K562 (cell line): ENCODE results near the gene CYTH1. TPM values are rescaled to one million over a fixed set of nuclear protein-coding genes. Genes with fewer than 3 reads are reported as not detected.

ENCODE experiments used
- ATAC-seq: fragments of 200-7000 bp; cut with Tn5 transposase; 3 replicates; pipeline ENCODE4 v1.9.1; 2020; ENCODE audit warnings: moderate library complexity
- BruUV-seq: library from RNA; stranded (reverse); fragments of 400-500 nt; replicated peaks from 2 replicates; lab custom pipeline; 2021; lab: Mats Ljungman, UMichigan
- CTCF ChIA-PET: fragments of 300-600 bp; formaldehyde crosslinking; extraction: SDS; loops from one replicate; lab custom pipeline; 2021; ENCODE audit warnings: low intra/inter-chr PET ratio; lab: Yijun Ruan, JAX
- POLR2A ChIA-PET: fragments of 300-600, 350-650 bp; sonication (Branson Sonifier 250); formaldehyde crosslinking; extraction: SDS; loops from one replicate; lab custom pipeline; 2021; ENCODE audit warnings: antibody characterized with exemption, inconsistent platforms; lab: Yijun Ruan, JAX
- DNase-seq, 4 experiments: peaks; one replicate each; pipeline versions ENCODE4 v3.0.0 to v3.0.0-alpha.2; 2011 to 2018; ENCODE audit warnings: low spot score in 3 of 4, mixed read lengths in 3 of 4; ENCODE audit errors: extremely low read depth in 1 of 4
- FAIRE-seq: peaks from 2 replicates; lab custom pipeline; 2011; peaks lifted over from hg19 to GRCh38; lab: Jason Lieb, UNC
- H2AFZ ChIP-seq: 2 replicates; pipeline ENCODE4 v1.6.0; 2011; ENCODE audit warnings: low read depth, low read length, control low read depth, inconsistent platforms
- H3K27ac ChIP-seq: fragments of 200-600 bp; 3 replicates; pipeline ENCODE4 v1.8.0; 2011; ENCODE audit warnings: low read depth, mild to moderate bottlenecking, control low read depth, inconsistent platforms, low read length, moderate library complexity, mixed read lengths; ENCODE audit errors: extremely low read depth
- H3K27me3 ChIP-seq, 2 experiments: fragments of 300-600 bp in 1 of 2; 2 replicates in 1 of 2; 3 replicates in 1 of 2; pipeline versions ENCODE4 v1.6.0 to v1.8.0; 2011; ENCODE audit warnings: inconsistent platforms in 2 of 2, low read length in 2 of 2, mild to moderate bottlenecking in 1 of 2, mixed read lengths in 1 of 2, moderate library complexity in 1 of 2; ENCODE audit not compliant: control insufficient read depth in 2 of 2, insufficient read depth in 2 of 2
- H3K36me3 ChIP-seq: fragments of 300-600 bp; 3 replicates; pipeline ENCODE4 v1.8.0; 2011; ENCODE audit warnings: mild to moderate bottlenecking, low read length, inconsistent platforms; ENCODE audit not compliant: control insufficient read depth, insufficient read depth
- H3K4me1 ChIP-seq, 2 experiments: fragments of 200-600 bp in 1 of 2; replicated peaks in 1 of 2; 2 replicates in 1 of 2; 3 replicates in 1 of 2; pipeline versions ENCODE4 v1.5.1 to v1.8.0; 2011; ENCODE audit warnings: inconsistent platforms in 2 of 2, low read length in 2 of 2, mild to moderate bottlenecking in 1 of 2, mixed read lengths in 1 of 2, moderate library complexity in 1 of 2; ENCODE audit not compliant: control insufficient read depth in 2 of 2, insufficient read depth in 2 of 2
- H3K4me2 ChIP-seq: 2 replicates; pipeline ENCODE4 v1.6.1; 2011; ENCODE audit warnings: low read length, control low read depth, inconsistent platforms, mixed read lengths; ENCODE audit not compliant: insufficient read depth
- H3K4me3 ChIP-seq: fragments of 200-600 bp; sonication (generic), shearing (Covaris generic); 2 replicates; pipeline ENCODE4 v1.5.1; 2016; ENCODE audit warnings: control low read depth, inconsistent platforms
- H3K79me2 ChIP-seq: fragments of 200-600 bp; 3 replicates; pipeline ENCODE4 v1.8.0; 2011; ENCODE audit warnings: low read length, inconsistent platforms; ENCODE audit not compliant: control insufficient read depth, insufficient read depth
- H3K9ac ChIP-seq, 2 experiments: 2 replicates each; pipeline versions ENCODE4 v1.6.0 to v1.6.1; 2011; ENCODE audit warnings: low read depth in 2 of 2, low read length in 2 of 2, control low read depth in 1 of 2, inconsistent platforms in 1 of 2, mild to moderate bottlenecking in 1 of 2, mixed read lengths in 1 of 2; ENCODE audit not compliant: insufficient read depth in 1 of 2
- H3K9me1 ChIP-seq: one replicate; pipeline ENCODE4 v1.6.0; 2011; ENCODE audit warnings: inconsistent platforms, mild to moderate bottlenecking, low read length, moderate library complexity; ENCODE audit not compliant: control insufficient read depth, insufficient read depth
- H3K9me3 ChIP-seq: replicated peaks from 2 replicates; pipeline ENCODE4 v1.5.1; 2011; ENCODE audit warnings: low read depth, low read length, inconsistent platforms; ENCODE audit not compliant: control insufficient read depth, insufficient read depth
- H4K20me1 ChIP-seq: replicated peaks from 2 replicates; pipeline ENCODE4 v1.6.1; 2011; ENCODE audit warnings: low read length, inconsistent platforms, mixed read lengths; ENCODE audit not compliant: control insufficient read depth, insufficient read depth
- BCOR ChIP-seq: fragments of 450-650 bp; IDR thresholded peaks from 2 replicates; pipeline ENCODE4 v1.6.1; 2016
- DMBX1 ChIP-seq: fragments of 250-450 bp; sonication (Bioruptor Pico); IDR thresholded peaks from 2 replicates; pipeline ENCODE4 v1.8.0; 2022; ENCODE audit warnings: inconsistent platforms, mild to moderate bottlenecking, moderate library complexity, borderline replicate concordance
- ESRRB ChIP-seq: fragments of 250-450 bp; sonication (Bioruptor Pico); IDR thresholded peaks from 2 replicates; pipeline ENCODE4 v1.5.0; 2020; ENCODE audit warnings: mild to moderate bottlenecking, moderate library complexity, borderline replicate concordance
- HIVEP1 ChIP-seq: fragments of 250-450 bp; sonication (Bioruptor Pico); IDR thresholded peaks from 2 replicates; pipeline ENCODE4 v1.4.0; 2020; ENCODE audit warnings: mild to moderate bottlenecking
- HLTF ChIP-seq: fragments of 450-650 bp; IDR thresholded peaks from 2 replicates; pipeline ENCODE4 v1.6.1; 2016
- ZBTB12 ChIP-seq: fragments of 250-450 bp; sonication (Bioruptor Pico); IDR thresholded peaks from 2 replicates; pipeline ENCODE4 v1.4.0; 2020
- ZFPM2 ChIP-seq: fragments of 250-450 bp; sonication (Bioruptor Pico); IDR thresholded peaks from 2 replicates; pipeline ENCODE4 v1.5.1; 2022; ENCODE audit warnings: mild to moderate bottlenecking
- ZNF174 ChIP-seq: fragments of 250-450 bp; sonication (Bioruptor Pico); IDR thresholded peaks from 2 replicates; pipeline ENCODE4 v1.4.0; 2020; ENCODE audit warnings: mild to moderate bottlenecking
- ZNF696 ChIP-seq: fragments of 250-450 bp; sonication (Bioruptor Pico); conservative IDR thresholded peaks from 2 replicates; pipeline ENCODE4 v1.4.0; 2020; ENCODE audit warnings: mild to moderate bottlenecking, moderate library complexity
- WGBS: fragments of 100-300 bp; shearing (Covaris generic); methylation state at CpG from one replicate; pipeline ENCODE4 v1.1.6; 2016; ENCODE audit warnings: low coverage, mixed read lengths; ENCODE audit not compliant: insufficient coverage; ENCODE audit errors: missing lambda C conversion rate; 5-methylcytosine and 5-hydroxymethylcytosine counted together
- in situ Hi-C: fragments of 300-500 bp; cut with MboI; formaldehyde crosslinking; loops from 4 replicates; pipeline ENCODE4 v1.15.0; 2018; ENCODE audit warnings: inconsistent platforms, mixed read lengths
- intact Hi-C: fragments of 100-400 bp; cut with micrococcal nuclease; formaldehyde crosslinking; loops from 2 replicates; pipeline ENCODE4 v1.14.2; 2022
- polyA plus RNA-seq, 8 experiments: library from polyadenylated mRNA; depleted of rRNA in 4 of 8; stranded (reverse) in 5 of 8; unstranded in 3 of 8; fragments of >200 nt; fragmentation: Nextera tagmentation in 2 of 8; fragmentation: Illumina TruSeq in 1 of 8; extraction: Ambion mirVana in 2 of 8; extraction: Trizol in 1 of 8; gene quantifications; 2 replicates each; pipeline versions ENCODE4 v1.2.1 to v1.2.3, GENCODE V29; 2011 to 2014; ENCODE audit warnings: inconsistent platforms in 1 of 8, missing spikeins in 1 of 8
- total RNA-seq, 7 experiments: library from RNA; depleted of rRNA in 6 of 7; stranded (reverse); fragments of >200 nt in 6 of 7; fragmentation: Illumina TruSeq in 2 of 7; extraction: Trizol in 2 of 7; gene quantifications; 2 replicates each; pipeline versions ENCODE4 v1.2.1 to v1.2.3, GENCODE V29; 2011 to 2021; ENCODE audit warnings: low replicate concordance in 1 of 7
- TF ChIP-seq, protein P1 (sequence below), 2 experiments: fragments of 450-650 bp in 1 of 2; sonication (generic) in 1 of 2; formaldehyde crosslinking in 1 of 2; IDR thresholded peaks; 2 replicates each; pipeline versions ENCODE4 v1.7.1 to v1.9.0; 2016 to 2022; ENCODE audit warnings: inconsistent platforms in 1 of 2, mild to moderate bottlenecking in 1 of 2, missing genetic modification reagents in 1 of 2
- TF ChIP-seq, protein P2 (sequence below): fragments of 450-650 bp; IDR thresholded peaks from 2 replicates; pipeline ENCODE4 v1.6.1; 2016; ENCODE audit warnings: mild to moderate bottlenecking

CYTH1 gene
- total and polyA plus RNA-seq, 9 of the 15 experiments (the other 6 are each of a cell fraction or from before 2014, with no cell fraction given) = 0.52 to 27.7 (median 16.8) TPM

- Histone ChIP-seq H3K4me2 (no peak overlapping the region), H3K9me3 (peaks cover 4% of the 10 kb centered on the region; the same call in 1 of the 2 replicates), H3K4me1 (no peaks in the 10 kb centered on the region), H3K27ac (no peak overlapping the region), H3K36me3 (no peaks in the 10 kb centered on the region), H2AFZ (no peak overlapping the region), H3K9me1 (no peaks in the 10 kb centered on the region), H4K20me1 (peaks cover 15% of the 10 kb centered on the region; the same call in 1 of the 2 replicates), H3K79me2 (no peaks in the 10 kb centered on the region), H3K27me3 (peaks cover 32 to 71% of the 10 kb centered on the region in 2 experiments), H3K9ac (no peak overlapping the region), H3K4me3 (no peak overlapping the region)
- ChIA-PET CTCF (no interaction called here), POLR2A (no interaction called here)
- no peak for ATAC-seq
- intact Hi-C loops = no loop called here
- 35% methylated on average over 12 of the region's 13 CpGs for WGBS
- no peak for FAIRE-seq
- DNase-seq = no peak
- in situ Hi-C loops = no loop called here
- BruUV-seq = no TSS peak
- TF ChIP-seq HIVEP1 (CRISPR knock-in tag) = no peak
- TF ChIP-seq DMBX1 = no peak
- TF ChIP-seq, protein P1, sequence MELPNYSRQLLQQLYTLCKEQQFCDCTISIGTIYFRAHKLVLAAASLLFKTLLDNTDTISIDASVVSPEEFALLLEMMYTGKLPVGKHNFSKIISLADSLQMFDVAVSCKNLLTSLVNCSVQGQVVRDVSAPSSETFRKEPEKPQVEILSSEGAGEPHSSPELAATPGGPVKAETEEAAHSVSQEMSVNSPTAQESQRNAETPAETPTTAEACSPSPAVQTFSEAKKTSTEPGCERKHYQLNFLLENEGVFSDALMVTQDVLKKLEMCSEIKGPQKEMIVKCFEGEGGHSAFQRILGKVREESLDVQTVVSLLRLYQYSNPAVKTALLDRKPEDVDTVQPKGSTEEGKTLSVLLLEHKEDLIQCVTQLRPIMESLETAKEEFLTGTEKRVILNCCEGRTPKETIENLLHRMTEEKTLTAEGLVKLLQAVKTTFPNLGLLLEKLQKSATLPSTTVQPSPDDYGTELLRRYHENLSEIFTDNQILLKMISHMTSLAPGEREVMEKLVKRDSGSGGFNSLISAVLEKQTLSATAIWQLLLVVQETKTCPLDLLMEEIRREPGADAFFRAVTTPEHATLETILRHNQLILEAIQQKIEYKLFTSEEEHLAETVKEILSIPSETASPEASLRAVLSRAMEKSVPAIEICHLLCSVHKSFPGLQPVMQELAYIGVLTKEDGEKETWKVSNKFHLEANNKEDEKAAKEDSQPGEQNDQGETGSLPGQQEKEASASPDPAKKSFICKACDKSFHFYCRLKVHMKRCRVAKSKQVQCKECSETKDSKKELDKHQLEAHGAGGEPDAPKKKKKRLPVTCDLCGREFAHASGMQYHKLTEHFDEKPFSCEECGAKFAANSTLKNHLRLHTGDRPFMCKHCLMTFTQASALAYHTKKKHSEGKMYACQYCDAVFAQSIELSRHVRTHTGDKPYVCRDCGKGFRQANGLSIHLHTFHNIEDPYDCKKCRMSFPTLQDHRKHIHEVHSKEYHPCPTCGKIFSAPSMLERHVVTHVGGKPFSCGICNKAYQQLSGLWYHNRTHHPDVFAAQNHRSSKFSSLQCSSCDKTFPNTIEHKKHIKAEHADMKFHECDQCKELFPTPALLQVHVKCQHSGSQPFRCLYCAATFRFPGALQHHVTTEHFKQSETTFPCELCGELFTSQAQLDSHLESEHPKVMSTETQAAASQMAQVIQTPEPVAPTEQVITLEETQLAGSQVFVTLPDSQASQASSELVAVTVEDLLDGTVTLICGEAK (IDR thresholded peaks at IDR 0.05) = no peak
- TF ChIP-seq, protein P1 (CRISPR knock-in tag; IDR thresholded peaks at IDR 0.05) = no peak
- TF ChIP-seq ZNF174 (CRISPR knock-in tag) = no peak
- TF ChIP-seq HLTF = no peak
- no peak for TF ChIP-seq BCOR
- no peak for TF ChIP-seq ZFPM2 (CRISPR knock-in tag)
- TF ChIP-seq ZNF696 (CRISPR knock-in tag) = no peak
- TF ChIP-seq ZBTB12 (CRISPR knock-in tag) = no peak
- TF ChIP-seq, protein P2, sequence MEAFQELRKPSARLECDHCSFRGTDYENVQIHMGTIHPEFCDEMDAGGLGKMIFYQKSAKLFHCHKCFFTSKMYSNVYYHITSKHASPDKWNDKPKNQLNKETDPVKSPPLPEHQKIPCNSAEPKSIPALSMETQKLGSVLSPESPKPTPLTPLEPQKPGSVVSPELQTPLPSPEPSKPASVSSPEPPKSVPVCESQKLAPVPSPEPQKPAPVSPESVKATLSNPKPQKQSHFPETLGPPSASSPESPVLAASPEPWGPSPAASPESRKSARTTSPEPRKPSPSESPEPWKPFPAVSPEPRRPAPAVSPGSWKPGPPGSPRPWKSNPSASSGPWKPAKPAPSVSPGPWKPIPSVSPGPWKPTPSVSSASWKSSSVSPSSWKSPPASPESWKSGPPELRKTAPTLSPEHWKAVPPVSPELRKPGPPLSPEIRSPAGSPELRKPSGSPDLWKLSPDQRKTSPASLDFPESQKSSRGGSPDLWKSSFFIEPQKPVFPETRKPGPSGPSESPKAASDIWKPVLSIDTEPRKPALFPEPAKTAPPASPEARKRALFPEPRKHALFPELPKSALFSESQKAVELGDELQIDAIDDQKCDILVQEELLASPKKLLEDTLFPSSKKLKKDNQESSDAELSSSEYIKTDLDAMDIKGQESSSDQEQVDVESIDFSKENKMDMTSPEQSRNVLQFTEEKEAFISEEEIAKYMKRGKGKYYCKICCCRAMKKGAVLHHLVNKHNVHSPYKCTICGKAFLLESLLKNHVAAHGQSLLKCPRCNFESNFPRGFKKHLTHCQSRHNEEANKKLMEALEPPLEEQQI = no peak
- TF ChIP-seq ESRRB (CRISPR knock-in tag) = no peak
Observed at GRCh38 chr17:78643326-78643725, 138.7 kb downstream of the CYTH1 start.
